Occipital lobe (tissue), 2 donors: ENCODE data around the gene TMEM74B. TPM values are rescaled to one million over a fixed set of nuclear protein-coding genes. Genes with fewer than 3 reads are reported as not detected.
"Not testable (repeated sequence)": the region's sequence is repeated elsewhere in the genome, so short reads cannot be mapped to it uniquely, and the experiment has no call there.

Experiments
- DNase-seq: peaks from one replicate; lab custom pipeline; 2025; lab: John Stamatoyannopoulos, UW
- total RNA-seq: library from RNA; depleted of rRNA; stranded (reverse); fragments of >200 nt; gene quantifications from one replicate; pipeline ENCODE4 v1.2.3, GENCODE V29; 2014

The TMEM74B gene
- 8.0 TPM for total RNA-seq

DNA sequence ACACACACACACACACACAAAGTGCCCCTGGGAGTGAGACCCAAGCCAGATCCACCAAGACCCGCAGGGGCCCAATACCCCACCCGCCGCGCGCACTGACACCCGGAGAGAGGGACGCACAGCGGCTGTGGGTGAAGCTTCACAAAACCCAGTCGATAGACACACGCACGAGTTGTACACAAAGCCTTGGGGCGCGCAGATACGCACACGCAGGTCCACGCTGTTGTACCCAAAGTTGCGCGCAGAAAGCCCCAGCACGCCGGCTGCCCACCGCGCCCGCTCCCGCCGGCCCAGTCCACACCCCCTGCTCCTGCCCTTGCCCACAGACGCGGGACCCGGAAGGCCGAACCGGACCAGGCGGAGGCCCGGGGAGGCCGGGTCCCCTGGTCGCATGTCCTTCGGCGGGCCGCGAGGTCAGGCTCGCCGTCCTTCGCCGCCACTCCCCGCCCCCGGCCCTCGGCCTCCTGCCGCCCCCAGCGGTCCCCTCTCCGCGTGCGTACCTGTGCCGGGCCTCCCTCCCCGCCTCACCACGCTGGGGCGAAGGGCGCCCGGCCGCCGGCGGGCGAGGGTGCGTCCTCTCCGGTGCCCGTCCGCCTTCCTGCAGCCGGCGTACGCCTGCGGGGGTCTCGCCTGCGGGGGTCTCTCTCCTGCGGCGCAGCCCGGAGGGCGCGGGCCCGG lies at the start of gene TMEM74B:
TSS of gene TMEM74B (minus strand) at position 344 of the 678 bp plus-strand sequence. CDS start 1,180 bp downstream, outside the sequence.
- no peak for DNase-seq

DNA sequence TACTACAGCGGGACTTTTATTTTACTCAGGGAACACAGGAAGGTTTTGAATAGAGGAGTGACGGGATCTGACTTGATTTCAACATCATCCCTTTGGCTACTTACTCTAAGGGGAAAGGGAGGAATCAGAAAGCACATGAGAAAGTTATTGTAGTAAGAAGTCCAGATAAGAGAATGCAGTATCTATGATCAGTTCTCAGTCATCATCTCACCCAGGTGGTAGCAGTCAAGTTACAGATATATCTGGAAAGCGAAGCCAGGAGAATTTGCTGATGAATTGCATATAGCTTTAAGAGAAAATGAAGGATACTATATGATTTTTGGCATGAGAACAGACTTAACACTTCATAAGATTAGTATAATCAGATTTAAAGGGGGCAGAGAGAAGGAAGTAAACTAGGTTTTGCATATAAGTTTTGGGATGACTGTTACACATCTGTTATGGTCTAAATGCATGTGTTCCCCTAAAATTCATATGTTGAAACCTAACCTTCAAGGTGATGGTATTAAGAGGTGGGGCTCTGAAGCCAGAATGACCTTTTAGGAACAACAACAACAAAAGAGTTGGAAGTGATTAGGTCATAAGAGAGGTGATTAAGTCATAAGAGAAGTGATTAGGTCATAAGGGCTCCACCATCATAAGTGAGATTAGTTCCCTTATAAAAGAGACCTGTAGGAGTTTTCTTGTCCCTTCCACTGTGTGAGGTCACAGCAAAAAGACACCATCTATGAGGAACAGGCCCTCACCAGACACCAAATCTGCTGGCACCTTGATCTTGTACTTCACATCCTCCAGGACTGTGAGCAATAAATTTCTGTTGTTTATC lies 47.7 kb upstream of the TMEM74B start:
- no peak for DNase-seq

DNA sequence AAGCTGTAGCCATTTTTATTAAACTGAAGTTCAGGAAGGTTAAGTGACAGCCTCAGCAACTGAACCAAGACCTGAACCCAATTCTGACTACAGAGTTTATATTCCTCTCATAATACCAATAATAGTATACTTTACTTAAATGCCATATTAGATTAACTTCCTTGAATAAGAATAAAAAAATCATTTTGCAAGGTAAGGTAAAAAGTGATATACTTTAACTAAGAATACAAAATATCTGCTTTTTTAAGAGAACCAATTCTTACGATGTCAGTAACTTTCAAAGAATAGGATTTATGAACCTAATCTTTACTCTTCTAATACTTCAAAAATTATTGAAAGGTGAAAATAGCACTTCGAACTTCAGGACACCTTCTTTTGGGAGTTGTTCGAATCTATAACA lies 44.8 kb upstream of the TMEM74B start:
- DNase-seq = no peak

DNA sequence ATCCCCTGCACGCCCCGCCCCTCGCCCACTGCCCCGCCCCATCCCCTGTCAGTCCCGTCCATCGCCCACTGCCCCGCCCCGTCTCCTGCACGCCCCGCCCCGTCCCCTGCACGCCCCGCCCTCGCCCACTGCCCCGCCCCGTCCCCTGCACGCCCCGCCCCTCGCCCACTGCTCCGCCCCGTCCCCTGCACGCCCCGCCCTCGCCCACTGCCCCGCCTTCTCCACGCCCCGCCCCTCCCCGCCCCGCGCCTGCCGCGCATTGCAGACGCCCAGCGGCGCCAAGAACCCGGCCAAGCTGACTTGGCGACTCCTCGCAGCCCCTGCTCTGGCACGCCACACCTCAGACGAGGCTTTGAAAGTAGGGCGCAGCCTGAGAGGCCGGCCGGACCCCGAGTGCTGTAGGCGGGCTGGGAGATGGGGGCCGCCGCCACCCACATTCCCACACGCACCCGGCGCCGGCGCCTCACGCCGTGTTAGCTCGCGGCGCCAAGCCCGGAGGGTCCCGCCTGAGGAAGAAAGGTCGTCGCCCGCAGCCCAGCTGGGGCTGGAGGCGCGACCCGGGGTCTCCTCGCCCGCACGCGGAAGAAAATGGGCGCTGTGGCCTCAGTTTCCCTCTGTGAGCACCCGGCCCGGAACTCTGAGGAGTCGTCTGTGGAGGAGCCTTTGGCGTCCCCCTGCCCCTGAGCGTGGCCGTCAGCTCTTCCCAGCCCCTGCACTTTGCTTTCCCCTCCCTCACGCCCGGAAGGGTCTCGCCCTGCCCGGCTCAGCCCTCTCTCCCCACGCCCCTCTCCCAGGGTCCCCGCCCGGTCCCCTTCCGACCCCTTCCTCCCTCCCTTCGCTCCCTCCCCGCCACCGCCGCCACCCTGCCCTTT lies 41.2 kb upstream of the TMEM74B start, which contains the start of gene RAD21L1:
TSS of gene RAD21L1 (plus strand) at position 262 of the 872 bp plus-strand sequence. CDS start 2,410 bp downstream, outside the sequence.
- peak; percentile 76 for DNase-seq

DNA sequence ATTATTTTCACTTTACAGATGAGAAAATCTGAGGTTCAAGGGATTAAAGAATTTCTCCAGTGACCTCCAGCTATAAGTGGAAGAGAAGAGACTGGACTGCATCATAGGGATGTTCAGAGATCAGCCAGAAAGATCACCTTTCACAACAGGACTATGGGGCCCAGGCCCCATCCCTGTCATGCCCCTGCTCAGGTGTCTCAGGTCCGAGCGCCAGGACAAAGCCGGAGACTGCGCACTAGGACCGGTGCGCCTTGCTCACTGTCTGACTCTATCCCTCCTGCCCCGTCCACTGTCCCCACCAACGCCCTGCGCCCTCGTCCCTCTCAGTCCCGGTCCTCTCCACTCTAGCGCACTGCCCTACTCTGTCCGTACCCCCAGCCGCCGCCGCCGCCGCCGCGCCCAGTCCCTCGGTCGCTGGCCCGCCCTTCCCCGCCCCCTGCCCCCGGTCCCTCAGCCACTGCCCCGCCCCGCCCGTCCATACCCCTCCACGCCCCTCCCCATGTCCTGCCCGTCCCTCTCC lies 40.5 kb upstream of the TMEM74B start:
- DNase-seq = no peak

DNA sequence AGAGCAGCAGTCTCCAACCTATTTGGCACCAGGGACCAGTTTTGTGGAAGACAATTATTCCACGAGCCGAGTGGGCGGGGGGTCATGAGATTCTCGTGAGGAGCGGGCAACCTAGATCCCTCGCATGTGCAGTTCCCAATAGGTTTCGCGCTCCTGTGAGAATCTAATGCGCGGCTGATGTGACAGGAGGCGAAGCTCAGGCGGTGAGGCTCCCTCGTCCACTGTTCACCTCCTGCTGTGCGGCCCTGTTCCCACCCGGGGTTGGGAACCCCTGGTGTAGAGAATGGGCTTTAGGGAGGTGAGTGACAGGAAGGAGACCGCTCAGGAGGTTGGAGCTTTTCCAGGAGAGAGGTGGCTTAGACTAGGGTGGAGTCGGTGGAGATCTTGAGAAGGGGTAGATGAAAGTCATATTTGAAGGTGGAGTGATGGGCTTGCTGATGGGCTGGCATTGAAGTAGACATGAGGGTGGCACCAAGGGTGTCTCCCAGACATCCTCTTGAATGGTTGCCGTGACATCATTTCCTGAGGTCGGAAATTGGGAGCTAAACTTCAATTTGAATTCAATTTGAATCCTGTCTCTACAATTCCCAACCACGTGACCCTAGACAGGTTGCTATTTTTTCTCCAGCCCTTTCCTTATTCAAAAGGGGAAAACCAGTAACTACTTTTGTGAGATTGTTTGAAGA lies 39.6 kb upstream of the TMEM74B start:
- no peak for DNase-seq

DNA sequence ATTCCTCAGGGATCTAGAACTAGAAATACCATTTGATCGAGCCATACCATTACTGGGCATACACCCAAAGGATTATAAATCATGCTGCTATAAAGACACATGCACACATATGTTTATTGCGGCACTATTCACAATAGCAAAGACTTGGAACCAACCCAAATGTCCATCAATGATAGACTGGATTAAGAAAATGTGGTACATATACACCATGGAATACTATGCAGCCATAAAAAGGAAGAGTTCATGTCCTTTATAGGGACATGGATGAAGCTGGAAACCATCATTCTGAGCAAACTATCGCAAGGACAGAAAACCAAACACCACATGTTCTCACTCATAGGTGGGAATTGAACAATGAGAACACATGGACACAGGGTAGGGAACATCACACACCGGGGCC lies 38.0 kb upstream of the TMEM74B start:
- DNase-seq = not testable (repeated sequence)

DNA sequence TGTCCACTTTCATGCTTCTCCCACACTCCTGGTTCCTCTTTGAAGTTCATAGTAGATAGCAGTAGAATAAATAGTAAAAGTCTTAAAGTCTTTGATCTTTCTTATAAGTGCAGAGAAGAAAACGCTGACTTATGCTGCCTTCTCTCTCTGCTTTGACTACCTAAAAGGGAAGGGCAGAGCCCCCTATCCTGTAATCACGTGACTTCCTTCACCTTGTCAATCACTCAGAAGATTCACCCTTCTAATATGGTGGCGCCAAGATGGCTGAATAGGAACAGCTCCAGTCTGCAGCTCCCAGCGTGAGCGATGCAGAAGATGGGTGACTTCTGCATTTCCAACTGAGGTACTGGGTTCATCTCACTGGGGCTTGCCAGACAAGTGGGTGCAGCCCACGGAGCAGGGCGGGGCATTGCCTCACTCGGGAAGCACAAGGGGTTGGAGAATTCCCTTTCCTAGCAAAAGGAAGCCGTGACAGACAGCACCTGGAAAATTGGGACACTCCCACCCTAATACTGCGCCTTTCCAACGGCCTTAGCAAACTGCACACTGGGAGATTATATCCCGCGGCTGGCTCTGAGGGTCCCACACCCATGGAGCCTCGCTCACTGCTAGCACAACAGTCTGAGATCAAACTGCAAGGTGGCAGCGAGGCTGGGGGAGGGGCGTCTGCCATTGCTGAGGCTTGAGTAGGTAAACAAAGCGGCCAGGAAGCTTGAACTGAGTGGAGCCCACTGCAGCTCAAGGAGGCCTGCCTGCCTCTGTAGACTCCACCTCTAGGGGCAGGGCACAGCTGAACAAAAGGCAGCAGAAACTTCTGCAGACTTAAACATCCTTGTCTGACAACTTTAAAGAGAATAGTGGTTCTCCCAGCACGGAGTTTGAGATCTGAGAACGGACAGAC lies 32.0 kb upstream of the TMEM74B start:
- not testable (repeated sequence) for DNase-seq

- DNase-seq = no peak
Observed at GRCh38 chr20:1215386-1216170, 30.8 kb upstream of the TMEM74B start.

- no peak for DNase-seq
Observed at GRCh38 chr20:1214838-1215261, 30.1 kb upstream of the TMEM74B start.

DNA sequence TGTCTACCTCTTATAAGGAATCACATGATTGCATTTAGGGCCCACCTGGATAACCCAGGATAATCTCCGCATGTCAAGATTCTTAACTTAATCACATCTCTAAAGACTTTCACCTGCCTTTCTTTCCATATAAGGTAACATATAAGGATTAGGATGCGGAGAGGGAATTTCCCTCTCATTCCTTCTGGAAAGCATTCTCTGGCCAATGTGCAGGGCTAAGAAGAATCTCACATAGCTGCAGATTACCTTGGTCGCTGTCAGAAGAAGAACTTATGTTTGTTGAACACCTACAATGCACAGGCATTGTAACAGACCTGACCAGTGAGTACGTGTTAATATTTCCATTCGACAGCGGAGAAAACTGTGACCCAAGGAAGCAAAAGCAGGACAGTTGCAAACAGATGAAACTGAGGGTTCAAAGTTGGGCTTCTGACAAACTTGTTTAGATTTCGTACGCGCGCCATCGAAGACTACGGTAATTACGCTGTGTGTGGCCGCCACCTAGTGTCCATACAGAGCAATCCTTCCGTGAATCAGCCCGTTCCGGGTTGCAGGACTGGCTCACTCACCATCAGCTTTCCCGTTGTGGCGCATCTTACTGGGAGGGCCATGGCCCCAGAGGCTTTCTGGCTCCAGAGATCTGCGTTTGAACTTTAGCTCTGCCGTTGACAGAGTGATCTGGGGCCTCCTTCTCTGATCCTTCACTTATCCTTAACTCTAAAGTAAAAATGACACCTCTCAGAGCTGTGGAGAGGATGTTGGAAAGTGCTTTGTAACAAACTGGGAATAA lies 28.0 kb upstream of the TMEM74B start:
- peak; percentile 43 for DNase-seq

DNA sequence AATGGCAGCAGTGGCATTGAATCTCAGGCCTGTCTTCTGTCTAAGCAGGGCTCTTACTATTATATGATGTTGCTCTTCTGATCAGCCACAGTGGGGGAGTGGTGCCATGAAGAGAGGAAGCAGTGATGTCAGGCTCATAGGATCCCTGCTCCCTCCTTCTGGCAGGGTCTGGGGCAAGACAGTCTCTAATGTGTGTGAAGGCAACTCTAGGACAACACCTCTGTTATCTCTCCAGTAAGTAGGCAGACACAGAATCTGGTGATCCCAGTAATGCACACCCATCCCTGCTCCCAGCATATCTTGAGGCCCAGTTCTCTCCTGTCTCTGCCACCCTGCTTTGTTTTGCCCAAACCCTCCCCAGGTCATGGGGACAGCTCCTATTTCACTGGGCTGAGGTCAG lies 27.2 kb upstream of the TMEM74B start:
- DNase-seq = no peak

GRCh38 chr20:1210501-1210900 lies 25.7 kb upstream of the TMEM74B start:
- DNase-seq = no peak

DNA sequence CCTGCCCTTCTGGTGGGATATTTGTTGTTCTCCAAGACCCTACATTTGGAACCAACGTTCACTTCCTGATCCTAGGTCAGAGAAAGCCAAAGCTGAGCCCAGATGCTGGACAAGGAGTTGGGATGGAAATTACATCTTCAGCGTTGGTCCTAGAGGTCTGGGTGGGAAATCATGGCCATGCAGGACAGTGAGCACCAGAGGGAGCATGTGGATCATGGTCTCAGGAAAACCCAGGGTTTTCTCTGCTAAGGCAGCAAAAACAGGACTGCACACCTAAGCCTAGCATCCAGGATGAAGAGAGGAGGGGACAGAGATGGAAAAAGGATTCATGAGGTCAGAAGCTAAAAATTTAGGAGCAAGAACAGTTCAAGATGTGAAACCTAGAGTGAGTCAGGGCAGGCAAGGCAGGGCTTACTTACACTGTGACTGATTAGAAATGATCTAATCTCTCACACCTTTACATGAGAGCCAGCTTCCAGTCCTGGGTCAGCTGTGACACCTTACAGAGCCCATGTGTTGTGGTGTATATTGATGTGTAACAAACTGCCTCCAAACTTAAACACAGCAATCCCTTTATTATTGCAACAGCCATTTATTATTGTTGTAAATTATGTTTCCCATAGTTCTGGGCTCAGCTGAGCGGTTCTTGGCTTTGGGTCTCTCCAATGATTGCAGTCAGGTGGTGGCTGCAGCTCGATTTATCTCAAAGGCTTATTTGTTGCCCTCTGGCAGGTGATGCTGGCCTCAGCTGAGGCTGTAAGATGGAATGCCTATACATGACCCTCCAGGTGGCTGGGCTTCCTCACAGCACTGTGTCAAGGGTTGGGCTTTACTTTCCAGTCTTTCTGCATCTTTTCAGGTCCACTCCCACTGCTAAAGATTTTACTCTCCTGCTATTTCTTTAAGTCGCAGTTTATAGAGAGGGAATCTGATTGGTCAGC lies 24.9 kb upstream of the TMEM74B start:
- no peak for DNase-seq

- no peak for DNase-seq
Observed at GRCh38 chr20:1207293-1207878, 22.6 kb upstream of the TMEM74B start.

- DNase-seq = no peak
Observed at GRCh38 chr20:1206366-1207148, 21.8 kb upstream of the TMEM74B start.
